H1 (cell line): Measurements from ENCODE around the gene KIF26B. TPM values are rescaled to one million over a fixed set of nuclear protein-coding genes. Genes with fewer than 3 reads are reported as not detected.

Experiments
- BACH1 ChIP-seq: IDR thresholded peaks from 2 replicates; pipeline ENCODE4 v1.6.1; 2012; ENCODE audit warnings: low read length, improper control_type of control experiment
- CEBPB ChIP-seq: IDR thresholded peaks from 2 replicates; pipeline ENCODE4 v1.6.1; 2012; ENCODE audit warnings: low read depth, low read length
- EGR1 ChIP-seq: IDR thresholded peaks from 2 replicates; pipeline ENCODE4 v1.6.1; 2011; ENCODE audit warnings: low read depth, low read length, borderline replicate concordance
- GTF2F1 ChIP-seq: IDR thresholded peaks from 2 replicates; pipeline ENCODE4 v1.6.1; 2012; ENCODE audit warnings: low read depth, low read length, improper control_type of control experiment, borderline replicate concordance
- POLR2AphosphoS5 ChIP-seq: IDR thresholded peaks from 2 replicates; pipeline ENCODE4 v1.6.1; 2011; ENCODE audit warnings: low read depth, low read length
- SP2 ChIP-seq: IDR thresholded peaks from 2 replicates; pipeline ENCODE4 v1.6.1; 2012; ENCODE audit warnings: mild to moderate bottlenecking, low read length, inconsistent platforms
- SP4 ChIP-seq: IDR thresholded peaks from 2 replicates; pipeline ENCODE4 v1.6.1; 2012; ENCODE audit warnings: low read length, inconsistent platforms
- SUZ12 ChIP-seq: fragments of 200-600 bp; sonication (generic); IDR thresholded peaks from 2 replicates; pipeline ENCODE4 v1.6.1; 2012; ENCODE audit warnings: mild to moderate bottlenecking, inconsistent platforms, low read length, moderate library complexity, mixed read lengths
- TAF7 ChIP-seq: optimal IDR thresholded peaks from 2 replicates; pipeline ENCODE3; 2011; ENCODE audit warnings: low read depth, mild to moderate bottlenecking, inconsistent platforms, low read length, moderate library complexity, borderline replicate concordance
- TCF12 ChIP-seq: IDR thresholded peaks from 2 replicates; pipeline ENCODE4 v1.6.1; 2011; ENCODE audit warnings: low read depth, mild to moderate bottlenecking, low read length
- polyA plus RNA-seq, 7 experiments: library from polyadenylated mRNA; depleted of rRNA in 3 of 7; stranded (reverse) in 5 of 7; unstranded in 2 of 7; fragments of >200 nt in 5 of 7; fragments of 200-250 nt in 2 of 7; gene quantifications; 1 replicate in 5 of 7; 2 replicates in 1 of 7; 4 replicates in 1 of 7; pipeline versions ENCODE4 v1.2.1 to v1.2.3, GENCODE V29; 2011 to 2013; ENCODE audit warnings: missing spikeins in 2 of 7, mixed read lengths in 2 of 7
- total RNA-seq: library from RNA; stranded (reverse); fragmentation: NEBNext Ultra II Directional; extraction: Animal tissue kit (Norgen Biotek cat#: 25700); gene quantifications from 2 replicates; pipeline ENCODE4 v1.2.1, GENCODE V29; 2021

KIF26B gene
- total and polyA plus RNA-seq, 2 of the 8 experiments (the other 6 are each of a cell fraction or from before 2014, with no cell fraction given): 0.06 to 0.28 TPM

GRCh38 chr1:245510144-245510543 lies 355.4 kb downstream of the KIF26B start (continued):
- TF ChIP-seq SP4 (no peak), CEBPB (no peak), GTF2F1 (no peak), BACH1 (no peak), TAF7 (no peak), SUZ12 (no peak), SP2 (no peak), POLR2AphosphoS5 (no peak), EGR1 (no peak), TCF12 (no peak)
